Cerebellar nuclear complex (tissue), 1 donor: ENCODE results near the gene TCERG1L.
"Not testable (repeated sequence)": the region's sequence is repeated elsewhere in the genome, so short reads cannot be mapped to it uniquely, and the experiment has no call there.

Experiments
- DNase-seq, 2 experiments: peaks; one replicate each; lab custom pipeline; 2025; lab: John Stamatoyannopoulos, UW

Gene TCERG1L

GRCh38 chr10:131184503-131184902 is 127.0 kb downstream of the TCERG1L start:
- no peak for DNase-seq

- no peak for DNase-seq
These were observed 127.9 kb downstream of the TCERG1L start for GRCh38 chr10:131183546-131184045.

GRCh38 chr10:131181456-131181855 is 130.1 kb downstream of the TCERG1L start:
- DNase-seq, result peak in 1 of 2 experiments; percentile 5

GRCh38 chr10:131180740-131181415 is 130.6 kb downstream of the TCERG1L start:
- no peak for DNase-seq

- DNase-seq, result no peak
These were observed 131.4 kb downstream of the TCERG1L start for GRCh38 chr10:131180086-131180485.

- no peak for DNase-seq
These were observed 132.2 kb downstream of the TCERG1L start for GRCh38 chr10:131179361-131179760.

- DNase-seq, result no peak
These were observed 132.8 kb downstream of the TCERG1L start for GRCh38 chr10:131178521-131179331.

- no peak for DNase-seq
These were observed 133.8 kb downstream of the TCERG1L start for GRCh38 chr10:131177431-131178327.

GRCh38 chr10:131176907-131177306 is 134.6 kb downstream of the TCERG1L start:
- DNase-seq, result no peak

GRCh38 chr10:131176324-131176723 is 135.2 kb downstream of the TCERG1L start:
- DNase-seq, result not testable (repeated sequence)

- no peak for DNase-seq
These were observed 135.6 kb downstream of the TCERG1L start for GRCh38 chr10:131175891-131176290.

GRCh38 chr10:131174651-131175540 is 136.6 kb downstream of the TCERG1L start:
- no peak for DNase-seq

- no peak for DNase-seq
These were observed 137.3 kb downstream of the TCERG1L start for GRCh38 chr10:131174211-131174565.

- no peak for DNase-seq
These were observed 137.9 kb downstream of the TCERG1L start for GRCh38 chr10:131173484-131174210.

- no peak for DNase-seq
These were observed 139.1 kb downstream of the TCERG1L start for GRCh38 chr10:131172433-131172832.

GRCh38 chr10:131169146-131169545 is 142.4 kb downstream of the TCERG1L start:
- DNase-seq, result no peak

- DNase-seq, result no peak
These were observed 143.2 kb downstream of the TCERG1L start for GRCh38 chr10:131168238-131168875.

GRCh38 chr10:131167036-131167860 is 144.3 kb downstream of the TCERG1L start:
- no peak for DNase-seq

- peak in 1 of 2 experiments; percentile 38 for DNase-seq
These were observed 145.0 kb downstream of the TCERG1L start for GRCh38 chr10:131166486-131166885.
